D721Med (cell line): ENCODE results near the gene PBX4.

Experiments used
- DNase-seq: peaks from one replicate; pipeline ENCODE4 v3.0.0; 2011; ENCODE audit warnings: low spot score; ENCODE audit not compliant: insufficient read length
- FAIRE-seq: peaks from 2 replicates; lab custom pipeline; 2011; peaks lifted over from hg19 to GRCh38; lab: Jason Lieb, UNC
- CTCF ChIP-seq: IDR thresholded peaks from 2 replicates; pipeline ENCODE4 v1.5.1; 2012; ENCODE audit warnings: mild to moderate bottlenecking, control low read depth; ENCODE audit not compliant: insufficient read depth; ENCODE audit errors: missing control alignments

Gene PBX4

GRCh38 chr19:19630426-19630825 is 11.9 kb upstream of the PBX4 start:
- no peak for TF ChIP-seq CTCF
- no peak for FAIRE-seq
- DNase-seq: no peak

GRCh38 chr19:19630062-19630414 is 11.6 kb upstream of the PBX4 start:
- no peak for TF ChIP-seq CTCF
- FAIRE-seq (no peak), DNase-seq (no peak)

GRCh38 chr19:19628501-19629134 is 10.1 kb upstream of the PBX4 start:
- peak; percentile 68 for DNase-seq

GRCh38 chr19:19627621-19628500 is 9.4 kb upstream of the PBX4 start, which contains the start of gene LPAR2:
LPAR2 (minus strand) TSS chr19:19628220; CDS start chr19:19627275, 945 bp downstream.
- FAIRE-seq (no peak), DNase-seq (peak; percentile 73)

More at GRCh38 chr19:19628501-19629134, 10.1 kb upstream of the PBX4 start:
- TF ChIP-seq CTCF: no peak
- FAIRE-seq: no peak

GRCh38 chr19:19626516-19627472 is 8.3 kb upstream of the PBX4 start:
- no peak for TF ChIP-seq CTCF
- DNase-seq: no peak
- no peak for FAIRE-seq

More at GRCh38 chr19:19627621-19628500, 9.4 kb upstream of the PBX4 start, which contains the start of gene LPAR2:
- TF ChIP-seq CTCF: no peak

- DNase-seq (no peak), FAIRE-seq (no peak)
- no peak for TF ChIP-seq CTCF
Measured at GRCh38 chr19:19624032-19624570, 5.6 kb upstream of the PBX4 start.
